CD14-positive monocyte (primary cell): Measurements from ENCODE around the gene KLK7. TPM values are rescaled to one million over a fixed set of nuclear protein-coding genes. Genes with fewer than 3 reads are reported as not detected.

ENCODE experiments used
- DNase-seq, 3 donors: peaks; one replicate each; pipeline ENCODE4 v3.0.0-alpha.2; 2011 to 2022
- H2AFZ ChIP-seq: 2 replicates; pipeline ENCODE4 v1.6.0; 2012; ENCODE audit warnings: mild to moderate bottlenecking, low read depth, low read length, inconsistent platforms; ENCODE audit not compliant: insufficient read depth, poor library complexity, severe bottlenecking
- H3K27ac ChIP-seq, 2 donors: 1 replicate in 1 of 2; 2 replicates in 1 of 2; pipeline ENCODE4 v1.5.1; 2012 to 2013; ENCODE audit warnings: low read length in 2 of 2, control low read depth in 1 of 2, inconsistent platforms in 1 of 2, low read depth in 1 of 2, mild to moderate bottlenecking in 1 of 2
- H3K27me3 ChIP-seq, 2 donors: one replicate each; pipeline versions ENCODE4 v1.6.0 to v1.6.1; 2011 to 2013; ENCODE audit warnings: low read length in 2 of 2; ENCODE audit not compliant: control insufficient read depth in 2 of 2, insufficient read depth in 2 of 2
- H3K36me3 ChIP-seq, 2 donors: replicated peaks in 1 of 2; 1 replicate in 1 of 2; 2 replicates in 1 of 2; pipeline versions ENCODE4 v1.5.1 to v1.6.1; 2012 to 2013; ENCODE audit warnings: low read length in 2 of 2, control low read depth in 1 of 2, inconsistent platforms in 1 of 2, mild to moderate bottlenecking in 1 of 2; ENCODE audit not compliant: insufficient read depth in 2 of 2, control insufficient read depth in 1 of 2
- H3K4me1 ChIP-seq, 2 donors: 1 replicate in 1 of 2; 2 replicates in 1 of 2; pipeline versions ENCODE4 v1.5.1 to v1.6.1; 2012 to 2013; ENCODE audit warnings: low read length in 2 of 2, control low read depth in 1 of 2, inconsistent platforms in 1 of 2, mild to moderate bottlenecking in 1 of 2, moderate library complexity in 1 of 2; ENCODE audit not compliant: insufficient read depth in 2 of 2, control insufficient read depth in 1 of 2
- H3K4me2 ChIP-seq: replicated peaks from 2 replicates; pipeline ENCODE3; 2012; ENCODE audit warnings: low read length, moderate library complexity, mild to moderate bottlenecking; ENCODE audit not compliant: poor library complexity, severe bottlenecking; ENCODE audit errors: extremely low read depth
- H3K4me3 ChIP-seq, 3 experiments: fragments of 200-600 bp in 1 of 3; sonication (generic) in 1 of 3; replicated peaks in 1 of 3; 1 replicate in 2 of 3; 2 replicates in 1 of 3; pipeline ENCODE4 v1.5.1; 2011 to 2013; ENCODE audit warnings: low read length in 3 of 3, mild to moderate bottlenecking in 3 of 3, control low read depth in 2 of 3, low read depth in 2 of 3, inconsistent platforms in 1 of 3, moderate library complexity in 1 of 3
- H3K79me2 ChIP-seq: 2 replicates; pipeline ENCODE4 v1.6.0; 2012; ENCODE audit warnings: mild to moderate bottlenecking, control low read depth, inconsistent platforms, low read length, moderate library complexity; ENCODE audit not compliant: insufficient read depth
- H3K9ac ChIP-seq: 2 replicates; pipeline ENCODE4 v1.6.0; 2017; ENCODE audit warnings: low read length, mild to moderate bottlenecking; ENCODE audit not compliant: insufficient read depth, poor library complexity, severe bottlenecking
- H3K9me3 ChIP-seq, 2 donors: replicated peaks in 1 of 2; 1 replicate in 1 of 2; 2 replicates in 1 of 2; pipeline versions ENCODE4 v1.5.1 to v1.6.1; 2012 to 2013; ENCODE audit warnings: low read length in 2 of 2, control low read depth in 1 of 2; ENCODE audit not compliant: control insufficient read depth in 1 of 2, insufficient read depth in 1 of 2
- H4K20me1 ChIP-seq: 2 replicates; pipeline ENCODE4 v1.6.0; 2012; ENCODE audit warnings: mild to moderate bottlenecking, low read length, control low read depth, moderate library complexity; ENCODE audit not compliant: insufficient read depth
- H3K27ac Mint-ChIP-seq, 7 donors: one replicate each; pipeline ENCODE4 v1.8.0; 2020; ENCODE audit warnings: mild to moderate bottlenecking in 7 of 7, mixed read lengths in 7 of 7, moderate library complexity in 6 of 7, inconsistent platforms in 2 of 7
- H3K27me3 Mint-ChIP-seq, 3 donors: one replicate each; pipeline ENCODE4 v1.8.0; 2021 to 2022; ENCODE audit warnings: low read depth in 3 of 3, mild to moderate bottlenecking in 3 of 3, mixed read lengths in 3 of 3, moderate library complexity in 3 of 3, inconsistent platforms in 1 of 3
- H3K36me3 Mint-ChIP-seq, 2 donors: one replicate each; pipeline ENCODE4 v1.8.0; 2020; ENCODE audit warnings: mixed read lengths in 2 of 2, inconsistent platforms in 1 of 2, mild to moderate bottlenecking in 1 of 2
- H3K4me1 Mint-ChIP-seq: one replicate; pipeline ENCODE4 v1.8.0; 2020; ENCODE audit warnings: mild to moderate bottlenecking, mixed read lengths
- H3K4me3 Mint-ChIP-seq, 2 donors: one replicate each; pipeline ENCODE4 v1.8.0; 2020; ENCODE audit warnings: mild to moderate bottlenecking in 2 of 2, mixed read lengths in 2 of 2, moderate library complexity in 1 of 2
- H3K9me3 Mint-ChIP-seq, 7 donors: one replicate each; pipeline ENCODE4 v1.8.0; 2020 to 2022; ENCODE audit warnings: mixed read lengths in 7 of 7, mild to moderate bottlenecking in 6 of 7, moderate library complexity in 6 of 7, inconsistent platforms in 2 of 7
- WGBS: methylation state at CpG from one replicate; pipeline ENCODE4 v1.1.5; 2013; ENCODE audit warnings: missing lambda C conversion rate; ENCODE audit not compliant: insufficient coverage; 5-methylcytosine and 5-hydroxymethylcytosine counted together
- intact Hi-C, 2 donors: fragments of 100-400 bp; cut with micrococcal nuclease; formaldehyde crosslinking; loops; one replicate each; pipeline versions ENCODE4 v1.15.0 to v1.15.1; 2023
- polyA plus RNA-seq, 3 donors: library from polyadenylated mRNA; depleted of rRNA in 1 of 3; unstranded in 2 of 3; stranded (reverse) in 1 of 3; fragments of 300-500 nt in 2 of 3; fragments of >200 nt in 1 of 3; fragmentation: Illumina TruSeq in 2 of 3; gene quantifications; 1 replicate in 2 of 3; 2 replicates in 1 of 3; pipeline ENCODE4 v1.2.3, GENCODE V29; 2012 to 2021
- TF ChIP-seq, protein P1 (sequence below): fragments of 200-600 bp; IDR thresholded peaks from one replicate; pipeline ENCODE4 v1.8.0; 2022; ENCODE audit warnings: antibody characterized with exemption, mild to moderate bottlenecking

Gene KLK7
- polyA plus RNA-seq, 3 donors, result not detected

DNA sequence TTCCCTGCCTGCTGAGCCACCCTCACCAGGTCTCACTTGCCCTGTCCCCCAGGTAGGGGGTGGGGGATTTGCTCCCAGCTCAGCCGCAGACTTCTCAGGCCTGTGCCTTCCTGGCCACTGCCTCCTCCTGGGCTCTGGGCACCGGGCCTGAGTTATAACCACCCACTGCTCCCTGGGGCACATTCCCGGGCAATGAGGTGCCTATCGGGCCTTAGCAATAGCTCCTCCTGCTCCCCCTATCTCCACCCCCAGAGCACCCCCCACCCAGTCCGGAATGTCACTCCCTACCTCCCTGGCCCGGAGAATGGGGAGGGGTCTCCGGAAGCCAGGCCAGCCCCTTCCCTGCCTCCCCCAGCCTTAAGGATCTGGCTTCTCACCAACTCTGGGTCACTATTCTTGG is 30.8 kb downstream of the KLK7 start, which contains the start of gene KLK5:
Gene KLK5, minus strand, starts transcription at position 129 of the 400 bp plus-strand sequence. CDS start 381 bp downstream, outside the sequence.
- Histone ChIP-seq H3K27ac (no peak within 1 kb of the TSS), H3K9ac (no peak within 1 kb of the TSS), H3K4me3 (no peak within 1 kb of the TSS), H3K4me1 (no peaks in the 10 kb centered on the region), H2AFZ (no peak within 1 kb of the TSS), H3K36me3 (no peaks in the 10 kb centered on the region), H3K27me3 (no peaks in the 10 kb centered on the region), H3K4me2 (no peak within 1 kb of the TSS), H3K79me2 (no peaks in the 10 kb centered on the region), H4K20me1 (no peaks in the 10 kb centered on the region), H3K9me3 (no peaks in the 10 kb centered on the region)
- intact Hi-C loops, result no loop called here
- Mint-ChIP-seq H3K9me3 (peaks cover 0 to 11% (median 2%) of the 10 kb centered on the region in 7 donors), H3K36me3 (no peaks in the 10 kb centered on the region), H3K27me3 (peaks cover 3 to 11% (median 6%) of the 10 kb centered on the region in 3 donors), H3K4me1 (no peaks in the 10 kb centered on the region), H3K4me3 (no peak within 1 kb of the TSS), H3K27ac (peak within 1 kb of the TSS in 1 of 7 donors; percentile 63)
- DNase-seq, result no peak
- TF ChIP-seq, protein P1, sequence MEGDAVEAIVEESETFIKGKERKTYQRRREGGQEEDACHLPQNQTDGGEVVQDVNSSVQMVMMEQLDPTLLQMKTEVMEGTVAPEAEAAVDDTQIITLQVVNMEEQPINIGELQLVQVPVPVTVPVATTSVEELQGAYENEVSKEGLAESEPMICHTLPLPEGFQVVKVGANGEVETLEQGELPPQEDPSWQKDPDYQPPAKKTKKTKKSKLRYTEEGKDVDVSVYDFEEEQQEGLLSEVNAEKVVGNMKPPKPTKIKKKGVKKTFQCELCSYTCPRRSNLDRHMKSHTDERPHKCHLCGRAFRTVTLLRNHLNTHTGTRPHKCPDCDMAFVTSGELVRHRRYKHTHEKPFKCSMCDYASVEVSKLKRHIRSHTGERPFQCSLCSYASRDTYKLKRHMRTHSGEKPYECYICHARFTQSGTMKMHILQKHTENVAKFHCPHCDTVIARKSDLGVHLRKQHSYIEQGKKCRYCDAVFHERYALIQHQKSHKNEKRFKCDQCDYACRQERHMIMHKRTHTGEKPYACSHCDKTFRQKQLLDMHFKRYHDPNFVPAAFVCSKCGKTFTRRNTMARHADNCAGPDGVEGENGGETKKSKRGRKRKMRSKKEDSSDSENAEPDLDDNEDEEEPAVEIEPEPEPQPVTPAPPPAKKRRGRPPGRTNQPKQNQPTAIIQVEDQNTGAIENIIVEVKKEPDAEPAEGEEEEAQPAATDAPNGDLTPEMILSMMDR, result no peak
- 23% methylated on average over 5 of the region's 7 CpGs for WGBS

DNA sequence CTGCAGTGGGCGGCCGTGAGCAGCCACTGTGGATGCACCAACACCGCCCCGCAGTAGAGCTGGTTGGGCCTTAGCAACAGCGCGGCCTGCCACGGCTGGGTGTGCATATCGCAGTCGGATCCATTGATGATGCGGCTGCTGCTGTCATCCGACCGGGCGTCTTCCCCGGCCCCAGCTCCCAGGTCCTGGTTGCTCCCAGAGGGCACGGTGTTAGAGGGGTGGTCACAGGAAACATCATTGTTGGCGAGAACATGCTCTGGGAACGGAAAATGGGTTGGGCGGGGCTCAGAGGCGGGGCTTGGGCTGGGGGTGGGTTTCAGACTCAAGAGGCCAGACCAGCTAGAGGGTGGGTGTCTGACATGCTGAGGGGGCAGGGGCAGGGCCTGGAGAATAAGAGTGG is 33.9 kb downstream of the KLK7 start:
- H3K27me3 ChIP-seq, result no peaks in the 10 kb centered on the region
- H3K4me1 ChIP-seq, result no peaks in the 10 kb centered on the region
- H3K27ac ChIP-seq, result no peak overlapping the region
- no peaks in the 10 kb centered on the region for H3K79me2 ChIP-seq
- no peak overlapping the region for H3K4me3 ChIP-seq
- H3K4me3 Mint-ChIP-seq, result no peak overlapping the region
- no peak for DNase-seq
- no peak overlapping the region for H3K27ac Mint-ChIP-seq
- no peaks in the 10 kb centered on the region for H3K36me3 ChIP-seq
- peaks cover 3 to 10% (median 6%) of the 10 kb centered on the region in 3 donors for H3K27me3 Mint-ChIP-seq
- H3K9ac ChIP-seq, result no peak overlapping the region
- TF ChIP-seq, protein P1, result no peak
- H4K20me1 ChIP-seq, result no peaks in the 10 kb centered on the region
- intact Hi-C loops, result no loop called here
- no peak overlapping the region for H2AFZ ChIP-seq
- no peaks in the 10 kb centered on the region for H3K36me3 Mint-ChIP-seq
- H3K9me3 Mint-ChIP-seq, result peaks cover 0 to 11% (median 4%) of the 10 kb centered on the region in 7 donors
- H3K9me3 ChIP-seq, result no peaks in the 10 kb centered on the region
- no peak overlapping the region for H3K4me2 ChIP-seq
- WGBS, result 48% methylated on average over 16 of the region's 19 CpGs
- no peaks in the 10 kb centered on the region for H3K4me1 Mint-ChIP-seq
